PFSK-1 (cell line): Measurements from ENCODE around the gene BTNL8.

Experiments
- POLR2AphosphoS5 ChIP-seq: IDR thresholded peaks from 2 replicates; pipeline ENCODE4 v1.6.1; 2012; ENCODE audit warnings: low read depth, mild to moderate bottlenecking, control low read depth, low read length, moderate library complexity
- TF ChIP-seq, protein P1 (sequence below), 2 experiments: IDR thresholded peaks; 2 replicates each; pipeline versions ENCODE4 v1.6.1 to v1.8.0; 2011 to 2012; ENCODE audit warnings: low read depth in 2 of 2, low read length in 2 of 2, control low read depth in 1 of 2, inconsistent platforms in 1 of 2, mild to moderate bottlenecking in 1 of 2, moderate library complexity in 1 of 2; ENCODE audit not compliant: insufficient read depth in 1 of 2

GRCh38 chr5:180988592-180988991 lies 89.6 kb downstream of the BTNL8 start, which contains the start of gene BTNL3:
- TF ChIP-seq, protein P1, sequence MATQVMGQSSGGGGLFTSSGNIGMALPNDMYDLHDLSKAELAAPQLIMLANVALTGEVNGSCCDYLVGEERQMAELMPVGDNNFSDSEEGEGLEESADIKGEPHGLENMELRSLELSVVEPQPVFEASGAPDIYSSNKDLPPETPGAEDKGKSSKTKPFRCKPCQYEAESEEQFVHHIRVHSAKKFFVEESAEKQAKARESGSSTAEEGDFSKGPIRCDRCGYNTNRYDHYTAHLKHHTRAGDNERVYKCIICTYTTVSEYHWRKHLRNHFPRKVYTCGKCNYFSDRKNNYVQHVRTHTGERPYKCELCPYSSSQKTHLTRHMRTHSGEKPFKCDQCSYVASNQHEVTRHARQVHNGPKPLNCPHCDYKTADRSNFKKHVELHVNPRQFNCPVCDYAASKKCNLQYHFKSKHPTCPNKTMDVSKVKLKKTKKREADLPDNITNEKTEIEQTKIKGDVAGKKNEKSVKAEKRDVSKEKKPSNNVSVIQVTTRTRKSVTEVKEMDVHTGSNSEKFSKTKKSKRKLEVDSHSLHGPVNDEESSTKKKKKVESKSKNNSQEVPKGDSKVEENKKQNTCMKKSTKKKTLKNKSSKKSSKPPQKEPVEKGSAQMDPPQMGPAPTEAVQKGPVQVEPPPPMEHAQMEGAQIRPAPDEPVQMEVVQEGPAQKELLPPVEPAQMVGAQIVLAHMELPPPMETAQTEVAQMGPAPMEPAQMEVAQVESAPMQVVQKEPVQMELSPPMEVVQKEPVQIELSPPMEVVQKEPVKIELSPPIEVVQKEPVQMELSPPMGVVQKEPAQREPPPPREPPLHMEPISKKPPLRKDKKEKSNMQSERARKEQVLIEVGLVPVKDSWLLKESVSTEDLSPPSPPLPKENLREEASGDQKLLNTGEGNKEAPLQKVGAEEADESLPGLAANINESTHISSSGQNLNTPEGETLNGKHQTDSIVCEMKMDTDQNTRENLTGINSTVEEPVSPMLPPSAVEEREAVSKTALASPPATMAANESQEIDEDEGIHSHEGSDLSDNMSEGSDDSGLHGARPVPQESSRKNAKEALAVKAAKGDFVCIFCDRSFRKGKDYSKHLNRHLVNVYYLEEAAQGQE (IDR thresholded peaks at IDR 0.05; ENCODE audit: insufficient read depth in 1 of 2, low read depth in 2 of 2, low read length in 2 of 2), result no peak
- no peak for TF ChIP-seq POLR2AphosphoS5
